ENCODE results near the gene MEGF11.

The MEGF11 gene

GRCh38 chr15:65947041-65947440, 306.5 kb downstream of the MEGF11 start:
- H3K4me1 ChIP-seq (ENCODE audit: control insufficient read depth, low read depth, low read length) = no peaks in the 10 kb centered on the region
- H3K36me3 ChIP-seq (ENCODE audit: control insufficient read depth, low read depth, low read length) = no peaks in the 10 kb centered on the region
- H3K9ac ChIP-seq (ENCODE audit: low read length) = no peak overlapping the region
- H3K27me3 ChIP-seq (ENCODE audit: control insufficient read depth, insufficient read depth, low read length) = no peaks in the 10 kb centered on the region
- H3K27ac ChIP-seq (ENCODE audit: low read length) = no peak overlapping the region
- no peaks in the 10 kb centered on the region for H3K9me3 ChIP-seq (ENCODE audit: control insufficient read depth, low read depth, low read length)
- no peak overlapping the region for H3K4me3 ChIP-seq (ENCODE audit: low read length)

- no peaks in the 10 kb centered on the region for H3K9me3 ChIP-seq (ENCODE audit: control insufficient read depth, low read depth, low read length)
- H3K4me3 ChIP-seq (ENCODE audit: low read length) = no peak overlapping the region
- no peaks in the 10 kb centered on the region for H3K36me3 ChIP-seq (ENCODE audit: control insufficient read depth, low read depth, low read length)
- no peak overlapping the region for H3K9ac ChIP-seq (ENCODE audit: low read length)
- H3K27ac ChIP-seq (ENCODE audit: low read length) = no peak overlapping the region
- no peaks in the 10 kb centered on the region for H3K4me1 ChIP-seq (ENCODE audit: control insufficient read depth, low read depth, low read length)
- H3K27me3 ChIP-seq (ENCODE audit: control insufficient read depth, insufficient read depth, low read length) = no peaks in the 10 kb centered on the region
Measured at GRCh38 chr15:65945616-65946015, 307.9 kb downstream of the MEGF11 start.

- Histone ChIP-seq H3K4me3 (ENCODE audit: low read length) (no peak overlapping the region), H3K4me1 (ENCODE audit: control insufficient read depth, low read depth, low read length) (no peaks in the 10 kb centered on the region), H3K9ac (ENCODE audit: low read length) (no peak overlapping the region), H3K9me3 (ENCODE audit: control insufficient read depth, low read depth, low read length) (no peaks in the 10 kb centered on the region), H3K36me3 (ENCODE audit: control insufficient read depth, low read depth, low read length) (no peaks in the 10 kb centered on the region), H3K27ac (ENCODE audit: low read length) (no peak overlapping the region), H3K27me3 (ENCODE audit: control insufficient read depth, insufficient read depth, low read length) (no peaks in the 10 kb centered on the region)
Measured at GRCh38 chr15:65944404-65944803, 309.1 kb downstream of the MEGF11 start.

- no peaks in the 10 kb centered on the region for H3K27me3 ChIP-seq (ENCODE audit: control insufficient read depth, insufficient read depth, low read length)
- no peak overlapping the region for H3K27ac ChIP-seq (ENCODE audit: low read length)
- H3K9me3 ChIP-seq (ENCODE audit: control insufficient read depth, low read depth, low read length) = no peaks in the 10 kb centered on the region
- no peaks in the 10 kb centered on the region for H3K36me3 ChIP-seq (ENCODE audit: control insufficient read depth, low read depth, low read length)
- H3K4me1 ChIP-seq (ENCODE audit: control insufficient read depth, low read depth, low read length) = no peaks in the 10 kb centered on the region
- no peak overlapping the region for H3K9ac ChIP-seq (ENCODE audit: low read length)
- no peak overlapping the region for H3K4me3 ChIP-seq (ENCODE audit: low read length)
Measured at GRCh38 chr15:65942436-65942835, 311.1 kb downstream of the MEGF11 start.

DNA sequence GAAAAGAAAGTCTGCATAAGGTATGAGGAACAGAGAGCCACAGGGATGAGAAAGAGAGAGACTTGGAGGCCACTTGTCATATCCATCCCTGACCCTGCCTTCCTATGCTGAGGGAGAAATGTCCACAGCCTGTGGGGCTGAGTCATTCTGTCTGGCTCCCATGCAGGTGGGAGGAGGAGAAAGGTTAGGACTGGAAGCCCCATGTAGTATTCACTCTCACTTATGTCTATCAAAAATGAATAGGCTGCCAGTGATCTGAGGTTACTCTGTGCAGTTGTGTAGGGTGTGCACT, 313.0 kb downstream of the MEGF11 start:
- no peaks in the 10 kb centered on the region for H3K9me3 ChIP-seq (ENCODE audit: control insufficient read depth, low read depth, low read length)

DNA sequence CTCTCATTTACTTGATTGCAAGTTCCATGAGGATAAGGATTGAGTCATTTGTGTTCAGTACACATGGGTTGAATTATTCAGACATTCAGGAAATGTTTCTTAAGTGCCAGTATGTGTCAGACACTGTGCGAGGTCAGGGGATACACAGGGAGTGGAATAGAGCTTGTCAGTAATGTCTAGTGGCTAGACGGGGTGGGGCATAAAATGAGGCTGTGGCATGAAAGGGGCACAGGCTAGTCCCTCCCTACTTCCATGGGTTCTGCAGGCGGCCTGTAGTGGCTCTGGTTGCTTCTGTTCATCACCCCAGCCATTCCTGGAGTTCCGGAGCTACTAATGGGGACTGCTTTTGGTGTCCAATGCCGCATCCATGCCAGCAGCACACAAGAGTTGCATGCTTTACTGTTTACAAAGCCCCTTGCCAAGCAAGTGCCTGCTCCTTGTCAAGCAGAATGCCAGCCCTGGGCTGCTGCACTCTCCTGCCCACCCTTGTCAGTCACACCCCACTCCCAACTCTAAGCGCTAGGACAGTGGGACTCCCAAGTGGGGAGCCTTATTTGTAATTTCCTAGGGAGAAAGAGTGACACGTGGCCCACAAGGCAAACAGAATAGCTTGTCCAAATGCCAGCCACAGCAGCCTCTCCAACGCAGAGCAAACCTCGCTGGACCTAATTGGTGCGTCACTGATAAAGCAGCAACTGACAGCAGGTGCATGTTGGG, 313.5 kb downstream of the MEGF11 start:
- Histone ChIP-seq H3K27ac (ENCODE audit: low read length) (no peak overlapping the region), H3K9ac (ENCODE audit: low read length) (no peak overlapping the region), H3K9me3 (ENCODE audit: control insufficient read depth, low read depth, low read length) (no peaks in the 10 kb centered on the region), H3K4me1 (ENCODE audit: control insufficient read depth, low read depth, low read length) (no peaks in the 10 kb centered on the region), H3K27me3 (ENCODE audit: control insufficient read depth, insufficient read depth, low read length) (no peaks in the 10 kb centered on the region), H3K36me3 (ENCODE audit: control insufficient read depth, low read depth, low read length) (no peaks in the 10 kb centered on the region), H3K4me3 (ENCODE audit: low read length) (no peak overlapping the region)

More for the DNA sequence above, 313.0 kb downstream of the MEGF11 start:
- H3K9ac ChIP-seq (ENCODE audit: low read length) = no peak overlapping the region
- no peaks in the 10 kb centered on the region for H3K4me1 ChIP-seq (ENCODE audit: control insufficient read depth, low read depth, low read length)
- H3K27ac ChIP-seq (ENCODE audit: low read length) = no peak overlapping the region
- H3K4me3 ChIP-seq (ENCODE audit: low read length) = no peak overlapping the region
- H3K36me3 ChIP-seq (ENCODE audit: control insufficient read depth, low read depth, low read length) = no peaks in the 10 kb centered on the region
- no peaks in the 10 kb centered on the region for H3K27me3 ChIP-seq (ENCODE audit: control insufficient read depth, insufficient read depth, low read length)

DNA sequence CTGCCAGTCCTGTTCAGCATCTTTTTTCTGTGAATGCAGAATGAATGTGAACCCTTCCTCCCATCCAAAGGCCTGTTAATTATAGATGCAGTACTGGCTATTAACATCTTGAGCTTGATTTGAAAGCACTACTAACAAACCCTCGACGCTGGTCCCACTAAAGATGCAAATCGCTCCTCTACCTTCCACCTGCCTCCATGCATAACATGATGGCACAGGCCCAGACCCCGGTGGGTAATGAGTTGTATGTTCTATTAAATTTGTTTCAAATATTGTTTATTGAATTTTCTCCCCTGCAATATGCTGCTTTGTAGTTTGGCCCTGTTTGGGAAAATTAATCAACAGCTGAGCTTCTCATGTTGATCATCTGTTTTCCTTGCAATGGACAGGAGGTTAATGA, 314.9 kb downstream of the MEGF11 start:
- no peak overlapping the region for H3K27ac ChIP-seq (ENCODE audit: low read length)
- H3K9me3 ChIP-seq (ENCODE audit: control insufficient read depth, low read depth, low read length) = no peaks in the 10 kb centered on the region
- no peak overlapping the region for H3K9ac ChIP-seq (ENCODE audit: low read length)
- no peak overlapping the region for H3K4me3 ChIP-seq (ENCODE audit: low read length)
- no peaks in the 10 kb centered on the region for H3K4me1 ChIP-seq (ENCODE audit: control insufficient read depth, low read depth, low read length)
- H3K36me3 ChIP-seq (ENCODE audit: control insufficient read depth, low read depth, low read length) = no peaks in the 10 kb centered on the region
- no peaks in the 10 kb centered on the region for H3K27me3 ChIP-seq (ENCODE audit: control insufficient read depth, insufficient read depth, low read length)

DNA sequence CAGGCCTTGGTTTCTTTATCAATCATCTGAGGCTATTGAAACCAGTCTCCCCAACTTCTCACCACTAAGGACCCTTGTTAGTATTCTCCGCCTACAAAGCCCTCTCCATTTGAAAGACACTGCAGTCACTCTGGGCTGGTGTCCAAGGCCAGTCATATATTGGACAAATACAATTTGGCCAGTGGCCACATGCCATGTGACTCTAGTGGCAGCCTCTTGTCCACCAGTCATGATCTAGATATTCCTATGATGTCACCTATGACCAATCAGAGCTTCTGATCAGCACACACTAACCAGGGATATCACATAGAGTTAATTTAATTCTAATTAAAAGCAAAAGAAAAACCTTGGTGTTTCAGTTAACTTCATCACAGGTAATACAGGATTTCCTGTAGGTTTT, 316.1 kb downstream of the MEGF11 start:
- Histone ChIP-seq H3K4me1 (ENCODE audit: control insufficient read depth, low read depth, low read length) (no peaks in the 10 kb centered on the region), H3K9ac (ENCODE audit: low read length) (no peak overlapping the region), H3K36me3 (ENCODE audit: control insufficient read depth, low read depth, low read length) (no peaks in the 10 kb centered on the region), H3K27me3 (ENCODE audit: control insufficient read depth, insufficient read depth, low read length) (no peaks in the 10 kb centered on the region), H3K9me3 (ENCODE audit: control insufficient read depth, low read depth, low read length) (no peaks in the 10 kb centered on the region), H3K4me3 (ENCODE audit: low read length) (no peak overlapping the region), H3K27ac (ENCODE audit: low read length) (no peak overlapping the region)

DNA sequence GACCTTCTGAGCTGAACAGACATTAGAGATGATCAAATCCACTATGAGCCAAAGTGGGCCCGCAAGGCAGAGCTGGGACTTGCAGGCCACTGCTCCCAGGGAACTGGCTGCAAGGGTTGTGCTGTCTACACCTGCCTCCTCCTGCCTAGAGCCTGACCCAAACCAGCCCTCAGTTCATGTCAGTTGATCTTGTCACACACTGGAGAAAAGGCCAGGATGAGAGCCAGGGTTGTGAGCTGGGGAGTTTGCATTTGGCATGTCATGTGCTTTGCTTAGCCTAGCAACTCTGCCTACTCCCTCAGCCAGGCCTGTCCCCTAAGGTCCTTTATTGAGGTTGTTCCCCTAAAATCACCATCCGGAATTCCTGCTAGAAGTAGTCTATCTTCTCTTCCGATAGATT, 316.5 kb downstream of the MEGF11 start:
- no peak overlapping the region for H3K9ac ChIP-seq (ENCODE audit: low read length)
- no peak overlapping the region for H3K27ac ChIP-seq (ENCODE audit: low read length)
- H3K4me3 ChIP-seq (ENCODE audit: low read length) = no peak overlapping the region
- no peaks in the 10 kb centered on the region for H3K27me3 ChIP-seq (ENCODE audit: control insufficient read depth, insufficient read depth, low read length)
- no peaks in the 10 kb centered on the region for H3K9me3 ChIP-seq (ENCODE audit: control insufficient read depth, low read depth, low read length)
- H3K4me1 ChIP-seq (ENCODE audit: control insufficient read depth, low read depth, low read length) = no peaks in the 10 kb centered on the region
- H3K36me3 ChIP-seq (ENCODE audit: control insufficient read depth, low read depth, low read length) = no peaks in the 10 kb centered on the region

DNA sequence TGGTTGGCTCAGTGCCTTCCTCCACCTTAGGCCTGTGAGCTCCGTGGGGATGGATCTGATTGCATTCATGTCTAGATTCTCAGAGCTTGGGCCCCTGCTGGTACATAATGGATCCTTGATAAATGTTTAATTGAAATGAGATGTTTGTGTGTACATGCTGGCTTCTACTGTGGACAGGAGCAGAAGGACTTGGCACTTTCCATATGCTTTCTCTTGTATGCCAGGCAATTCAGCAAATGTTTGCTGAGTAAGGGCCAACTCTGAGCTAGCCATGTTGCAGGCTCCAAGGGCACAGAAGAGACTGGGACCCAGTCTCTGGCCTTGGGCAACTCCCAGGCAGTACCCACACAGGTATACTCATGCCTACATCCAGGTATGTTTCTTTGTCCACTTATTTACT, 317.3 kb downstream of the MEGF11 start:
- no peak overlapping the region for H3K9ac ChIP-seq (ENCODE audit: low read length)
- no peaks in the 10 kb centered on the region for H3K9me3 ChIP-seq (ENCODE audit: control insufficient read depth, low read depth, low read length)
- H3K4me1 ChIP-seq (ENCODE audit: control insufficient read depth, low read depth, low read length) = no peaks in the 10 kb centered on the region
- no peaks in the 10 kb centered on the region for H3K27me3 ChIP-seq (ENCODE audit: control insufficient read depth, insufficient read depth, low read length)
- H3K4me3 ChIP-seq (ENCODE audit: low read length) = no peak overlapping the region
- no peak overlapping the region for H3K27ac ChIP-seq (ENCODE audit: low read length)
- H3K36me3 ChIP-seq (ENCODE audit: control insufficient read depth, low read depth, low read length) = no peaks in the 10 kb centered on the region

- H3K9me3 ChIP-seq (ENCODE audit: control insufficient read depth, low read depth, low read length) = no peaks in the 10 kb centered on the region
- H3K27ac ChIP-seq (ENCODE audit: low read length) = no peak overlapping the region
- H3K27me3 ChIP-seq (ENCODE audit: control insufficient read depth, insufficient read depth, low read length) = no peaks in the 10 kb centered on the region
- H3K9ac ChIP-seq (ENCODE audit: low read length) = no peak overlapping the region
- H3K4me1 ChIP-seq (ENCODE audit: control insufficient read depth, low read depth, low read length) = no peaks in the 10 kb centered on the region
- no peaks in the 10 kb centered on the region for H3K36me3 ChIP-seq (ENCODE audit: control insufficient read depth, low read depth, low read length)
- no peak overlapping the region for H3K4me3 ChIP-seq (ENCODE audit: low read length)
Measured at GRCh38 chr15:65935391-65935790, 318.2 kb downstream of the MEGF11 start.

- H3K9me3 ChIP-seq (ENCODE audit: control insufficient read depth, low read depth, low read length) = no peaks in the 10 kb centered on the region
- no peak overlapping the region for H3K27ac ChIP-seq (ENCODE audit: low read length)
- H3K27me3 ChIP-seq (ENCODE audit: control insufficient read depth, insufficient read depth, low read length) = no peaks in the 10 kb centered on the region
- H3K36me3 ChIP-seq (ENCODE audit: control insufficient read depth, low read depth, low read length) = no peaks in the 10 kb centered on the region
- no peak overlapping the region for H3K9ac ChIP-seq (ENCODE audit: low read length)
- no peaks in the 10 kb centered on the region for H3K4me1 ChIP-seq (ENCODE audit: control insufficient read depth, low read depth, low read length)
- H3K4me3 ChIP-seq (ENCODE audit: low read length) = no peak overlapping the region
Measured at GRCh38 chr15:65931221-65931620, 322.3 kb downstream of the MEGF11 start.

Data from iPS-18a (cell line).